HTR-8/SVneo (cell line): Measurements from ENCODE around the gene SCD5.

Experiments used
- DNase-seq: peaks from one replicate; pipeline ENCODE4 v3.0.0; 2011; ENCODE audit warnings: low spot score, mixed read lengths; ENCODE audit not compliant: insufficient read length
- FAIRE-seq: peaks from 2 replicates; lab custom pipeline; 2011; peaks lifted over from hg19 to GRCh38; lab: Jason Lieb, UNC

SCD5 gene

GRCh38 chr4:82610041-82610440 lies 188.6 kb downstream of the SCD5 start:
- FAIRE-seq (no peak), DNase-seq (no peak)

GRCh38 chr4:82606622-82607021 lies 192.0 kb downstream of the SCD5 start:
- DNase-seq = no peak
- no peak for FAIRE-seq

- DNase-seq (no peak), FAIRE-seq (peak; percentile 83)
Measured at GRCh38 chr4:82604522-82604921, 194.1 kb downstream of the SCD5 start.

- DNase-seq (no peak), FAIRE-seq (no peak)
Measured at GRCh38 chr4:82601242-82602015, 197.2 kb downstream of the SCD5 start.

- DNase-seq (peak; percentile 5), FAIRE-seq (no peak)
Measured at GRCh38 chr4:82599336-82599735, 199.3 kb downstream of the SCD5 start.

GRCh38 chr4:82594456-82594855 lies 204.1 kb downstream of the SCD5 start:
- no peak for FAIRE-seq

GRCh38 chr4:82593411-82593810 lies 205.2 kb downstream of the SCD5 start:
- FAIRE-seq = no peak

More at GRCh38 chr4:82594456-82594855, 204.1 kb downstream of the SCD5 start:
- DNase-seq = no peak

GRCh38 chr4:82592639-82593038 lies 206.0 kb downstream of the SCD5 start:
- FAIRE-seq (no peak), DNase-seq (no peak)

More at GRCh38 chr4:82593411-82593810, 205.2 kb downstream of the SCD5 start:
- DNase-seq = no peak

GRCh38 chr4:82591592-82591991 lies 207.0 kb downstream of the SCD5 start:
- FAIRE-seq (no peak), DNase-seq (no peak)

GRCh38 chr4:82589756-82590155 lies 208.8 kb downstream of the SCD5 start:
- FAIRE-seq = no peak
- no peak for DNase-seq

- no peak for DNase-seq
- no peak for FAIRE-seq
Measured at GRCh38 chr4:82588771-82589270, 209.8 kb downstream of the SCD5 start.

GRCh38 chr4:82587826-82588540 lies 210.6 kb downstream of the SCD5 start:
- DNase-seq (no peak), FAIRE-seq (no peak)

GRCh38 chr4:82585690-82586435 lies 212.7 kb downstream of the SCD5 start:
- no peak for DNase-seq
- no peak for FAIRE-seq

- FAIRE-seq = no peak
- no peak for DNase-seq
Measured at GRCh38 chr4:82584931-82585330, 213.7 kb downstream of the SCD5 start.

- DNase-seq (no peak), FAIRE-seq (no peak)
Measured at GRCh38 chr4:82583897-82584587, 214.6 kb downstream of the SCD5 start.

GRCh38 chr4:82579932-82580331 lies 218.7 kb downstream of the SCD5 start:
- no peak for DNase-seq
- FAIRE-seq = no peak
